K562 (cell line): ENCODE results near the gene DCTN5. TPM values are rescaled to one million over a fixed set of nuclear protein-coding genes. Genes with fewer than 3 reads are reported as not detected.

Experiments used
- HINFP ChIP-seq: fragments of 450-650 bp; conservative IDR thresholded peaks from 2 replicates; pipeline ENCODE4 v1.6.1; 2016; ENCODE audit warnings: missing genetic modification characterization, low read depth, mild to moderate bottlenecking, control low read depth, missing compliant biosample characterization
- MED1 ChIP-seq: sonication (generic); formaldehyde crosslinking; IDR thresholded peaks from 2 replicates; pipeline ENCODE4 v1.8.1; 2023; ENCODE audit warnings: missing genetic modification reagents, borderline replicate concordance
- NCOA1 ChIP-seq: fragments of 450-650 bp; IDR thresholded peaks from 2 replicates; pipeline ENCODE4 v1.6.1; 2016; ENCODE audit warnings: low read depth
- PCBP2 ChIP-seq: fragments of 200-400 bp; formaldehyde crosslinking; IDR thresholded peaks from 2 replicates; pipeline ENCODE4 v1.6.1; 2018; ENCODE audit warnings: low read length, low read depth, mild to moderate bottlenecking, moderate library complexity; ENCODE audit not compliant: poor library complexity, severe bottlenecking
- PRDM10 ChIP-seq: fragments of 450-650 bp; IDR thresholded peaks from 2 replicates; pipeline ENCODE4 v1.6.1; 2018; ENCODE audit not compliant: partially characterized antibody
- PYGO2 ChIP-seq: fragments of 450-650 bp; IDR thresholded peaks from 2 replicates; pipeline ENCODE4 v1.6.1; 2016; ENCODE audit warnings: mild to moderate bottlenecking, missing genetic modification characterization, moderate library complexity, missing compliant biosample characterization
- RBM14 ChIP-seq: fragments of 200-400 bp; formaldehyde crosslinking; IDR thresholded peaks from 2 replicates; pipeline ENCODE4 v1.6.1; 2018; ENCODE audit warnings: low read depth, mild to moderate bottlenecking, low read length, moderate library complexity, borderline replicate concordance; ENCODE audit not compliant: insufficient read depth
- SIRT6 ChIP-seq: IDR thresholded peaks from one replicate; pipeline ENCODE4 v1.6.1; 2012; ENCODE audit warnings: low read depth, mild to moderate bottlenecking, control low read depth, inconsistent platforms, low read length, moderate library complexity
- SRF ChIP-seq, 2 experiments: fragments of 250-450, 450-650 bp in 1 of 2; sonication (Bioruptor Pico) in 1 of 2; sonication (generic) in 1 of 2; formaldehyde crosslinking; IDR thresholded peaks; 2 replicates each; pipeline versions ENCODE4 v1.5.0 to v1.5.1; 2020 to 2022; ENCODE audit warnings: mild to moderate bottlenecking in 1 of 2, missing genetic modification reagents in 1 of 2
- ZBTB40 ChIP-seq, 2 experiments: fragments of 450-650 bp in 1 of 2; sonication (generic) in 1 of 2; formaldehyde crosslinking in 1 of 2; IDR thresholded peaks; 2 replicates each; pipeline versions ENCODE4 v1.7.1 to v1.9.0; 2016 to 2022; ENCODE audit warnings: inconsistent platforms in 1 of 2, mild to moderate bottlenecking in 1 of 2, missing genetic modification reagents in 1 of 2
- ZNF146 ChIP-seq: IDR thresholded peaks from one replicate; pipeline ENCODE4 v1.6.1; 2018; ENCODE audit warnings: missing compliant biosample characterization; ENCODE audit not compliant: unreplicated experiment
- polyA plus RNA-seq, 8 experiments: library from polyadenylated mRNA; depleted of rRNA in 4 of 8; stranded (reverse) in 5 of 8; unstranded in 3 of 8; fragments of >200 nt; fragmentation: Nextera tagmentation in 2 of 8; fragmentation: Illumina TruSeq in 1 of 8; extraction: Ambion mirVana in 2 of 8; extraction: Trizol in 1 of 8; gene quantifications; 2 replicates each; pipeline versions ENCODE4 v1.2.1 to v1.2.3, GENCODE V29; 2011 to 2014; ENCODE audit warnings: inconsistent platforms in 1 of 8, missing spikeins in 1 of 8
- total RNA-seq, 7 experiments: library from RNA; depleted of rRNA in 6 of 7; stranded (reverse); fragments of >200 nt in 6 of 7; fragmentation: Illumina TruSeq in 2 of 7; extraction: Trizol in 2 of 7; gene quantifications; 2 replicates each; pipeline versions ENCODE4 v1.2.1 to v1.2.3, GENCODE V29; 2011 to 2021; ENCODE audit warnings: low replicate concordance in 1 of 7

The DCTN5 gene
- total and polyA plus RNA-seq, 9 of the 15 experiments (the other 6 are each of a cell fraction or from before 2014, with no cell fraction given): 35.8 to 149 (median 75.9) TPM

- TF ChIP-seq HINFP (tag): no peak
- TF ChIP-seq PCBP2: no peak
- no peak for TF ChIP-seq SIRT6
- no peak for TF ChIP-seq SRF (CRISPR knock-in tag; IDR thresholded peaks at IDR 0.05)
- TF ChIP-seq ZBTB40 (IDR thresholded peaks at IDR 0.05): no peak; the same call in 1 of the 2 replicates
- no peak for TF ChIP-seq ZBTB40 (CRISPR knock-in tag; IDR thresholded peaks at IDR 0.05)
- TF ChIP-seq MED1 (CRISPR knock-in tag): no peak
- no peak for TF ChIP-seq PRDM10
- no peak for TF ChIP-seq ZNF146 (CRISPR knock-in tag)
- no peak for TF ChIP-seq PYGO2
- peak; percentile 57 for TF ChIP-seq NCOA1
- 0 out of 2 replicates have a peak, but pooled peaks have one; percentile 79 for TF ChIP-seq RBM14
Measured at GRCh38 chr16:23678430-23679273, 37.4 kb downstream of the DCTN5 start, which contains the start of gene PLK1 (continued).
